ENCODE measurements around the gene LTB. TPM values are rescaled to one million over a fixed set of nuclear protein-coding genes. Genes with fewer than 3 reads are reported as not detected.

LTB gene, protein sequence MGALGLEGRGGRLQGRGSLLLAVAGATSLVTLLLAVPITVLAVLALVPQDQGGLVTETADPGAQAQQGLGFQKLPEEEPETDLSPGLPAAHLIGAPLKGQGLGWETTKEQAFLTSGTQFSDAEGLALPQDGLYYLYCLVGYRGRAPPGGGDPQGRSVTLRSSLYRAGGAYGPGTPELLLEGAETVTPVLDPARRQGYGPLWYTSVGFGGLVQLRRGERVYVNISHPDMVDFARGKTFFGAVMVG
- polyA plus RNA-seq (2013, experiment 1 of 2; ENCODE audit: insufficient read length) = 0.12 TPM
- not detected for polyA plus RNA-seq (2013, experiment 2 of 2; ENCODE audit: insufficient read length)

- no peak for DNase-seq
These were observed at the start of gene LTB for GRCh38 chr6:31582230-31582643. TSS of gene LTB (minus strand) at chr6:31582424. CDS start at chr6:31582417, 7 bp downstream.

DNA sequence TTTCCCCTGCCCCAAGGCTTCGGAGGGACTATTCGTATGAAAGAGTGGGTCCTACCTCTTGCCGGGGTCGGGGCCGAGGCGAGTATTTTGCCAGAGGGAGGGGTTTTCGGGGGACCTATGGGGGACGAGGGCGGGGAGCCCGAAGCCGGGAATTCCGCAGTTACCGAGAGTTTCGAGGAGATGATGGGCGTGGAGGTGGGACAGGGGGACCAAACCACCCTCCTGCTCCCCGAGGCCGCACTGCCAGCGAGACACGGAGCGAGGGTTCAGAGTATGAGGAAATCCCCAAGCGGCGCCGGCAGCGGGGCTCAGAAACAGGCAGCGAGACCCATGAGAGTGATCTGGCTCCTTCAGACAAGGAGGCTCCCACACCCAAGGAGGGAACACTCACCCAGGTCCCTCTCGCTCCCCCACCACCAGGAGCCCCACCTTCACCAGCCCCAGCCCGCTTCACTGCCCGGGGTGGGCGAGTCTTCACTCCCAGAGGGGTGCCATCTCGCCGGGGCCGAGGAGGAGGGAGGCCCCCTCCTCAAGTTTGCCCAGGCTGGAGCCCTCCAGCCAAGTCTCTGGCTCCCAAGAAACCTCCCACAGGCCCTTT, 49.6 kb upstream of the LTB start:
- DNase-seq = no peak

DNA sequence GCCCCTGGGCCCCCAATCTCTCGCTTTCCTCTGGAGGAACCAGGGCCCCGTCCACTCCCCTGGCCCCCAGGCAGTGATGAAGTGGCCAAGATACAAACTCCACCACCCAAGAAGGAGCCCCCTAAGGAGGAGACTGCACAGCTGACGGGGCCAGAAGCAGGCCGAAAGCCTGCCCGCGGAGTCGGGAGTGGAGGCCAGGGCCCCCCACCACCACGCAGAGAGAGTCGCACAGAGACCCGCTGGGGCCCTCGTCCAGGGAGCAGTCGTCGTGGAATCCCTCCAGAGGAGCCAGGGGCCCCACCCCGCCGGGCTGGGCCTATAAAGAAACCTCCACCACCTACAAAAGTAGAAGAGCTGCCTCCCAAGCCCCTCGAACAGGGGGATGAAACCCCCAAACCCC, 49.0 kb upstream of the LTB start:
- DNase-seq = no peak

DNA sequence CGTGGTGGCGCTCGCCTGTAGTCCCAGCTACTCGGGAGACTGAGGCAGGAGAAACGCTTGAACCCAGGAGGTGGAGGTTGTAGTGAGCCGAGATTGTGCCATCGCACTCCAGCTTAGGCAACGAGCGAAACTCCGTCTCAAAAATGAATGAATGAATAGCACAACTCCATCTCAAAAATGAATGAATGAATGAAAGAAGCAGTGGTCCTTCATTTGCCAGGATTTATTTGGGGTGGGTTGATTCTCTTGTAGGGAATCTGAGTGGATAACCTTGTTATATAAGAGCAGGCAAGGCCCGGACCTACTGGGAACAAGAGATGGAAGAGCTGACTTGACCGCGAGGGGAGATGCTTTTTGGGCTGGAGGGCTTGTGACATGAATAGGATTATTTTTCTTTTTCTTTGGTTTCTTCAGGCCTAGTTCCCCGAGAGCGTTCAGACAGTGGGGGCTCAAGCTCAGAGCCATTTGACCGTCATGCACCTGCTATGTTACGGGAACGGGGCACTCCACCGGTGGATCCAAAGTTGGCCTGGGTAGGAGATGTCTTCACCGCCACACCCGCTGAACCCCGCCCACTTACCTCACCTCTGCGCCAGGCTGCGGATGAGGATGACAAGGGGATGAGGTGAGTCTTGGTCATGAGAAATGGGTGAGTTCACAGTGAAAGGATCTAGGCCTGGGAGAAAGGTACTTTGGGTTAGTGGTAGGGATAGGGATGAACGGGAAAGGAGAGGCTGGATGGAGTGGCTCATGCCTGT, 48.1 kb upstream of the LTB start:
- DNase-seq = no peak

- no peak for DNase-seq
These were observed 46.8 kb upstream of the LTB start for GRCh38 chr6:31629014-31629413.

GRCh38 chr6:31627690-31628287, 45.6 kb upstream of the LTB start:
- DNase-seq = no peak

GRCh38 chr6:31626952-31627351, 44.7 kb upstream of the LTB start:
- DNase-seq = no peak

DNA sequence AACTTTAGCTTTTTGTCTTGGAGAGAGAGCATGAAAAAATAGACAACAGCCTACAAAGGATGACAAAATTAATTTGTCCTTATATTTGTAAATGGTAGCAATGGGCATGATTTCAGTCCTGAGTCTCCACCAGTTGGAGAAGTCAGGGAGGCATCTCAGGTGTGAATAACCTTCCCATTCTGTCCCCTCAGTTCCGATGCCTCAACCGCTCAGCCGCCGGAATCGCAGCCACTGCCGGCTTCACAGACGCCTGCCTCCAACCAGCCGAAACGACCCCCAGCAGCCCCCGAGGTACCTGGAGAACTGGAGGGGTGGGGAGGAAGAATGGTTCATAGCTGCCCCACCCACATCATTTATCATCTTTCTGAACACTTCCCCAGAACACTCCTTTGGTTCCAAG, 41.8 kb upstream of the LTB start:
- DNase-seq = no peak

DNA sequence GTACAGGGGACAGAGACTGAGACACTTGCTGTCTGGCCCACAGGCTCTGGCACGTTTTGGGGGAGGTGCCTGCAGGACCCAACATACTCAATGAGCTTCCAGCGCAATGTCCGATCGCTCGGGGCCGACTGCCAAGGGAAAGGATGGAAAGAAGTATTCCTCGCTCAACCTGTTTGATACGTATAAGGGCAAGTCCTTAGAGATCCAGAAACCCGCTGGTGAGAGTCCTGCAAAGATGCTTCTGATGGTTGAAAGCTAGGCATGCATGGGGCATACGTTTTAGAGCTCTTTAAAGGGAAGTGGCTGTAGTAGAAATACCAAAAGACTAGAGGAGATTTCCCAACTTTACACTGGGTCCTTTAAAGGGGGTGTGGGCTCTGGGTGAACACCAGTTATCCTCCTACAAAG, 40.5 kb upstream of the LTB start:
- no peak for DNase-seq

DNA sequence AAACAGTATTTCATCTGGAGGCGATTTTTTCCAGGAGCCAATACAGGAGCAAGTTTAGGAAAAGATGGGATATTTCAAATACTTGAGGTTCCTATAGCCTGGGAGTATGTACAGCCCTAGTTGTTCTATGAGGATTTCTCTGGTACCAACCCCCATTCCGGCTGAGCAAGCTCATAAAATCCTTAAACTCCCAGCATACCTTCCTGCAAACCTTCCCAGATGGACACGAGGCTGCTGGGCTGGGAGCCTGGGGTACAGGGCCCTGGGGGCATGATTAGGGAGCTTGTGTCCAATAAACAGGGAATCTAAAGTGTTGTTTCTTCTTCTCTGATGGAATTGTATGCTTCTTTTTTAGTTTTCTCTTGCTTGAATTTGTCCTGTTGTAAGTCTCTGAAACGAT, 39.8 kb upstream of the LTB start:
- DNase-seq = peak; percentile 18

- no peak for DNase-seq
These were observed 39.2 kb upstream of the LTB start for GRCh38 chr6:31621320-31621939.

DNA sequence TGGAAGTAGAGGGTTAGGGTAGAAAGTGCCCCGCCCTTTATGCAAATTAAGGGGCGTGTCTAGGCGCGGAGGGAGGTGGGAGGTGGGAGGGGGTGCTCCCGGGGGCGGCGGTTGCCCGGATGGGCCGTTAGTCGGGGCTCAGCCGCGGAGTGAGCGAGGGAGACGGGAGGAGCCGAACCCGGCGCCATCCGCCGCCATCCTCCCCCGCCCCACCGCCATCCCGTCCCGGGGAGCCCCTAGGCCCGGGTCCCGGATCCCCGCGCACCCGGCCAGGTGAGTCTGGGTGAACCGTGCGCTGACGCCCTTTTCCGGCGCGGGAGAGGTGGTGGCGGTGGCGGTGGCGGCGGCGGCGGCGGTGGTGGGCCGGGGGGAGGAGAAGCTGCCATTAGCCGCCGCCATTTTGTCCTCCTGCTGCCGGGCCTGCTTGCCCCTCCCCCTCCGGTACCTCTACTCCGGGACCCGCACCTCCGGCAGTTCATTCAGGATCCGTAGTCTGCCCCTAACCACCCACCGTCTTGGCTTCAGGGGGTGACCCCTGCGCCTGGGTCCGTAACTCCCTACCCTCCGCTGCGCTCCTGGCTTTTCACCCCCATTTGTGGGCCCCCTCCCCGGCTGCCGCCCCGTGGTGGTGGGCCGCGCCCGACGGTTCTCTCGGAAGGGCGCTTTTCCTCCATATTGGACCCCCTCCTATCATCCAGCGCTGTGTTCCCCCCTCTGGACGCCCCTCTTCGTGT, 38.5 kb upstream of the LTB start, which contains the start of gene PRRC2A:
TSS of gene PRRC2A (plus strand) at position 130 of the 734 bp plus-strand sequence. CDS start 2,075 bp downstream, outside the sequence.
- no peak for DNase-seq

- DNase-seq = peak; percentile 99
These were observed 37.8 kb upstream of the LTB start for GRCh38 chr6:31619805-31620585.

DNA sequence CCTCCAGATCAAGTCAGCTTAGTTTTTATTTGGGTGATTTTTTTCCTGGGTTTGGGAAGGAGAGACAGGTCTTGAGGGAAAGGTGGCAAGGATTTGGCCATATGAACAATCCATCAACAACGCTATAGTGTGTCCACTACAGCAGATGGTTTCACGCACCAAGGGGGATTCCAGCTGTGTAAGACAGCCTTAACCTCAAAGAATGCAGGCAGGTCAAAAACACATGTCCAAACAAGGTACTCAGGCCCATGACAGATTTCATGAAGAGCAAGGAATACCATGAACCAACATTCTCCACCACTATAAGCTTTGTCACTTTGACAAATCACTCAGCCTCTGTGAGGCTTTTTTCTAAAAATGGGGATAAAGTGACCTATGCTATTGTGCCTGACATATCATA, 34.8 kb upstream of the LTB start:
- DNase-seq = no peak

- DNase-seq = no peak
These were observed 33.5 kb upstream of the LTB start for GRCh38 chr6:31615748-31616147.

- DNase-seq = no peak
These were observed 32.7 kb upstream of the LTB start, which contains the start of gene AIF1 for GRCh38 chr6:31614684-31615578. TSS of gene AIF1 (plus strand) at chr6:31615234. CDS start at chr6:31615330, 96 bp downstream.

DNA sequence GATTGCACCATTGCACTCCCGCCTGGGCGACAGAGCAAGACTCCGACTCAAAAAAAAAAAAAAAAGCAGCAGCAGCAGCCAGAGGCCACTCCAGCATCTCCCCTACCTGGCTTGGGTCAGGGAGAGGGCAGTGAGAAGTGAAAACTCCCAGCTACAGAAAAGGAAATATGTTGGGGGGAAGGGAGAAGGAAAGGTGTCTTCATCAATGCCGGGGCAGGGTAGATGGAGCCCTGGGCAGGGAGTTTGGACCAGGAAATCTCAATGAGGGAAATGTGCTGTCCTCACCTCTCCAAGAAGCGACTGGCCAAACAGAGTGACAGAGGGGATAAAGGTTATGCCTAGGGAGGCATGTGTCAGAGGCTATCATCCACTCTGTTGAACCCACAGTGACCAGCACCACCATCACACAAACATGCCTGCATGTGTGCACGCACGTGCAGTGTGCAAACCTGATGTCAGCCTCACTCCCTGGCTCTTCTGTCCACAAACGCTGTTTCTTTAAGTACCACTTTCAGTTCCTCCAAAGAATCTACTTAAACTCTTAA, 31.9 kb upstream of the LTB start:
- DNase-seq = no peak

DNA sequence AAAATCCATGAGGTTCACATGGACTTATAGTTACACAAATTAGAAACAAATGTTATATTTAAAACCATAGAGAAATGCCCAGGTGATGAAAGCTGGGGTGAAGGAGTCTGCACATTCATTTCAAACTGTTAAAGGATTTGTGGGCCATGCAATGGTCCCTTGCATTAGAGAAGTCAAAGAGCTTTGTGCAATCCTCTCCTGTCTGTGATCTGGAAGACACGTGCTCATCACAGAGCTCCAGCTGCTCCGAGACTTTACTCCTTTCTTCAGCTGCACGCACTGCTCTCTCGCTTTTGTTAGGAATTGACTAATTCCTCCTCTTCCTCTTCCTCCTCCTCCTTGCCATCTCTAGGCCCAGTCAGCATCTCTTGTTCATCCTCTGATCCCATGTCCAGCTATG, 28.7 kb upstream of the LTB start:
- DNase-seq = no peak

Measured in fibroblast of skin of back (primary cell).